Amygdala (tissue), 56 donors: ENCODE measurements around the gene HAPLN3.
A peak's percentile ranks its signal among the peaks of the same experiment; 100 is the strongest.

Experiments
- DNase-seq, 56 donors: peaks; one replicate each; lab custom pipeline; 2025; lab: John Stamatoyannopoulos, UW

Gene HAPLN3

DNA sequence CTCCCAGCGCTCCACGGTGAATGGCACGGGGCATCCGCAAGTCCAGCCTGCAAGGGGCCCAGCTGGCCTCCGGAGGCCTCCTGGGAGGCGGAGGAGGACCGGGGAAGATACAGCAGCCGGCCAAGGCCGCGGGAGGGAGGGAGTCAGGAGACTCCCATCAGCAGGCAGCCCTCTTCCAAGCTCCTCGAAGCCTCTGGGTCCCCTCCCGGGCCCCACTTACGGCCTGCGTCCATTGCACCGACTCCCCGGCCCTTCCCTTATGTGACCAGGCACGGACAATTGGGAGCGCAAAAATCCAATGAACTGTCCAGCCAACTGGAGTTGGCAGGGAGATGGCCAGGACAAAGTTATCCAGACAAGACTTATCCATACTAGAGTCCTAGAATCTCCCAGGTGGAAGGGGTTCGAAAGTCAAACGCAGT, 17.2 kb upstream of the HAPLN3 start:
- DNase-seq = peak in 2 of 56 donors; percentile 16 to 21

DNA sequence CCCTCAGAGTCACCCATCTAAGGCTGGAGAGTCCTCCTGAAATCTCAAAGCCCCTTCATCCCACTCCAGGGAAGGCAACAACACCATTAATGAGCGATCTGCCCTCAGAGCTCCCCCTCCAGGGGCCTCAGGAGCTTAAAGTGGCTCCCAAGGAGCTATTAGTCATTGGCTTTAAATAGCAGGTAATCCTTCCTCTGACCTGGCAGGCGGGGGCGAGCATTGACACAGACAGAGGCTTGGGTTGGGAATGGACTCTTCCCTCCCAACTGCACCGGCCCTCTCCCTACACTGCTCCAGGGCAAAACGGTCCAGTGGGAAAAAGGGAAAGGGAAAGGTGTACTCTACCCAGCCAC, 16.4 kb upstream of the HAPLN3 start:
- DNase-seq = no peak

DNA sequence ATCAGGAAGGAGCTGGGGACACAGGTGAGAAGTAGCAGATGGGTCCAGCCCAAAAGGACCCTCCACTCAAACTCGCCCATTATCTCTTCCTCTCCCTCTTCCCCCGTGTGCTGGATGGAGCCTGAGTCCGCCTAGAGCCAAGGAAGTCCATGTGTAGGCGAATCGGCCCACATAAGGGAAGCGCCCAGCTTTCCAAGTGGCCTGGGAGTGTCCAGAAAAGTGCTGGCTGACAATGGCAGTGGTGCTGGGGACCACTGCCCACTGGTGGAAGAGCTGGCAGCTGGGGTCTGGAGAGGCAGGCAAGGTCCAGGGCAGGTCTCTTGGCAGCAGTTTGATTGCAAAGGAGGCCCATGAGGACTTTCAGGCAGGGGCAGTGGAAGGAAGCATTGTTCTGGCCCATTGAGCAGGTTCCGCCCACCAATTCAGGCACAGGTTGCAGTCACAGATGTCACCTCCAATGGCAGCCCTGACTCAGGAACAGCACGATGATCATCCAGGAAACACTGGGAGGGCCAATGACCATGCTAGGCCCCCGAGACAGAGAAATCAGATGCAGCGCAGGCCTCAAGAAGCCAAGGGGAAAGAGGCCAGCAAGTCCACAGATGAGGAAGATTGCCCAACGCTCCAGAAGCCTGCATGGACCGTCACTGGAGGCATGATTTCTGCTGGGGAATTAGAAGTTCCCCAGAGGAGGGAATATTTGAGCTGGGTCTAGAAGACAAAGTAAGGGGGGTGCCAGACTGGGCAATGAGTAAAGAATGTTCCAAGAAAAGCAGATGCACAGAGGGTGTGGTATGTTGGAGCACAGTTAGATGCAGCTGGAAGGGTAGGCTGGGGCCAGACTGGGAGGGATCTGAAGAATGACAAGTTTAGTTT, 14.8 kb upstream of the HAPLN3 start:
- DNase-seq = no peak

DNA sequence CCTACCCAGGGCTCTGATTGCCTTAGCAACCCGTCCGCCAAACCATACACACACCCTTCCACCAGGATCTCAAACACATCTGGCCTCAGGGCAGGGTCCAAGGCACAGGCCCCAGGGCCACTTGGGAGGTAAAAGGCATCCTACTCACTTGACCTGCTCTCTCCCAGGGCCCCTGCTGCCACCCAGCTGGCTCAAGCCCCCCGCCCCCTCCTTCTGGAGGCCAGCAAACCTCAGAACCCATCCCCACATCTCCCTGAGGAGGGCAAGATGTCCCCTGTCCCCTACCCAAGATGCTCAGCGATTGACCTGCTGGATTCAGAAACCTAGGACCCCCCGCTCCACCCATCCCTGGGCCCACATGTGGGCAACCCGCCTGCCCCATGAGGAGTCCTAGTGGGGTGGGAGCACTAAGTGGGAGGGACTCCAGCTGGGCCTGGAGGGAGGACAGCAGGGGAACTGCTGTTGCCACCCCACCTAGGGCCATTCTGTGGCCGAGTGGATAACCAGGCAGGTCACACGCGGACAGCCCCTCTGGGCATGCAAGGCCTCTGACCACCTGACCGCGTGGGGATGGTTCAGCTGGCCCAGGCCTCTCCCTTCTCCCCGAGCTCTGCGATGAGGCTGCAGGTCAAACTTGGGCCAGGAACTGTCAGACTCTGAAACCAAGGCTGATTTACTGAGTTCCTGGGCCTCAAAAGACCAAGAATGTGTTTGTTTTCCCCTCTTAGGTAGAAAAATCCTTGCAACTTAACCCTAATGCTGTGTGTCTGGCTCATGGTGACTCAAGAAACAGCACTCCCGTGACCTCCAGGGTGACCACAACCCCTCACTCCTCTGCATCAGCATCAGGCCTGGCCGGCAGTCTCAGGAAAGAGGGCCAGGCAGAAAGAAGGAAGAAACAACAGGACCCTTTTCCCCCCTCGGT, 13.6 kb upstream of the HAPLN3 start:
- no peak for DNase-seq

DNA sequence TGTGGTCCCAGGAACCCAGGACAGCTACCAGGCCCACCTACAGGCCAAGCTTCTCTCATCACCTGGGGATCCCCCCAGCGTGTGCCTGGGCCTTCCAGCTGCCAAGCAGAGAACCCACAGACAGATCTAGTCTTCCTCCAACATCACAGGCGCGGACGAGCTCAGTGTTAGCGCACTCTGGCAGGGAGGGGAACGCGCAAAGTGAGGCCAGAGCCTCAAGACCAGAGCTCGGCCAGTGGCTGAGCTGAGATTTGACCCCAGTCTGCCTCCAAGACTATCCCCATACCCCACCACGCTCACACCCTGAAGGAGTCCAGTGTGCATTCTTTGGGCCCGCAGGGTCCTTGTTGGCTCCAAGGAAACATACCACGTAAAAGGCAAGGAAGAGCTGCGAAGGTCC, 12.8 kb upstream of the HAPLN3 start:
- DNase-seq = no peak

DNA sequence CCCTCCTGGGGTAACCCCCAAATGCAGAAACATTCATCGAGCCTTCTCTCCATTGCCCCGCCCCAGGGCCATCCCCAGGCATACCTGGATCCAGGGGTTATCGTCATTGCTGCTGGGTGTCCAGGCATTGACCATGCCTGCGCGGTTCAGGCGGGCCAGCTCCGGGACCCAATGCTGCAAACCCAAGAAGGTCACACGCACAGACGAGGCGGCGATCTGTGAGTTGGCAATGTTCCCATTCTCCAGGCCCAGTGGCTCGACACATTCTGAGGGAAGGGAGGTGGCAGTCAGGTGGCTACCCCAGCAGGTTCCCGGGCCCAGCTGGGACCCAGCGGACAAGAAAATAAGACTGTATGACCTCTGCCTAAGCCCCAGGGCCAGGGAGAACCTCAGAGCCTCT, 11.8 kb upstream of the HAPLN3 start:
- DNase-seq = no peak

DNA sequence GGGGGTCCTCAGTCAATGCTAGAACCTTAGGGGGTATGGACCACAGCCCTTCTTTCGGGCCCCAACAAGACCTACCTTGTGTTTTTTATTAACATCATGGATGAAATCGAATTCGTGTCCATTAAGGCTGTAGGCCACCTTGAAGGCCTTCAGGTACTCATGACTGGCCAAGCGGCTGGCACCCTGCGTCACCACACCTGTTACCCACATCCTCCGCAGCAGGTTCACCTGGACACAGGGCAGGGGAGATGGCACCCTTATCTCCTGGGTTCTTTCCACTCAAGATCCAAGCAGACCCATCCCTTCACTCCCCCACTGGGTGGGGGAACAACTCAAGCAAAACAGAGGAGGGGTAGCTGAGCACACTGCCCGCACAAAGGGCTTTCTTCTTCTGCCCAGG, 11.2 kb upstream of the HAPLN3 start:
- no peak for DNase-seq

DNA sequence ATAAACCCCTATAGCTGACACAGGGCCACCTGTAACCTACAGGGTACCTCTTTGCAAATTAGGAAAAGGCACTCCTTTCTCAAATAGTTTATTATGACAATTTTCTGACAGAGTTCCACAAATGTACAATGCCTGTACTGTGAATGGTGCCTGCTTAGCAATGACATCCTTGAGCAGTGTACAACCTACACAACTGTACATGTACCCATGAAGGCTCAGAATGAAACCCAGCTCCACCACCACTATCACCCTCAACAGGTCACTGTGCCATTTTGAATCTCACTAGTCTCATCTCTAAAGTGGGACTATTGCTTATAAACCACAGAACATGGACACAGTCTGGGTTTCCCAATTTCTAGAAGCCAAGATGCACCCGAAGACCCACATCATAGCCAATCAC, 10.8 kb upstream of the HAPLN3 start:
- no peak for DNase-seq

DNA sequence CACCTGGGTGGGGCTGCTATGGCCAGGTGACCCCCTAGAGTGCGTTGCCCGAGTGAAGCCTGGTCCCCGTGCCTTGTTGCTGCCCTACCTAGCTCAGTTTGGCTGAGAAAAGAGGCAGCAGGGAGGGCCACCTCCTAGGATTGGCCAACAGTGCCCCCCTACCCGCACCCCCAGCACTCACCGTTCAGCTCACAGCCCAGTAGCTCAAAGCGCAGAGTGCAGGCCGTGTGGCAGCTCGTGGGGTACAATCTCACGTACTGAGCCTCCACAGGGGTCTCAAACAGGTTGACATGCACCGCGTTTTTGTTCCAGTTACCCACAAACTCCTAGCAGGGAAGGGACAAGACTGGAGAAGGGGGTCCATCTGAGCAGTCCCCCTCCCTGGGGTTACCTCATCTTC, 10.2 kb upstream of the HAPLN3 start:
- no peak for DNase-seq

DNA sequence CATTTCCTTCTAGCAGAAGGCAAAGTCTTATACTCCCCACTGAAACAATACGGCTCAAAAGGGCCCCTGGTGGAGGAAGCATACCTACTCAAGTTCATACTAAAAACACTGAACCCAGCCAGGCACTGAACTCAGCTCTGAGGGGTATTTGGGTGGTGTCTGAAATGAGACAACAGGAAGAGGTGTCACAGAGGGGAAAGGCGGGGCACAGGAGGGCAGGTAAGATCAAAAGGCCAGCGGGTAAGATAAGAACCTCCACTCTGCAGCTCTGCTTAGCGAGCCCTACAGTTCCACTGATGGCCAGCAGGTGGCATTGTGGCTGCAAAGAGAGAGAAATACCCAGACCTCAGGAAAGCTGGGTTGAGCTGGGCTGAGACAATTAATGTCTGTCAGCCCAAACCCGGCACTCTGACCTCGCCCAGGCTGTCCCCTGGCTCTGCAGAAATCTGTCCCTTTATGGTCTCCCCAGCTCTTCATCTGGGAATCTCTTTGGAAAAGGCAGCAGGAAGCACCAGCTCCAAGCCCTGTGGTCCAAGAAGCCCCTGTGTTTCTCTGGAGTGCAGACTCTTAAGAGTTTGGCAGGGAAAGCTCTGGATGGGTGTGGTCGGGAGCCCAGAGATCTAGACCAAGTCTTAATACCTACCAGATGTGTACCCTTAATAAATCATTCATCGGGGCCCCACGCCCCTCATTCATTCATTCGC, 9.4 kb upstream of the HAPLN3 start:
- peak in 53 of 56 donors; percentile 11 to 89 (median 62) for DNase-seq

DNA sequence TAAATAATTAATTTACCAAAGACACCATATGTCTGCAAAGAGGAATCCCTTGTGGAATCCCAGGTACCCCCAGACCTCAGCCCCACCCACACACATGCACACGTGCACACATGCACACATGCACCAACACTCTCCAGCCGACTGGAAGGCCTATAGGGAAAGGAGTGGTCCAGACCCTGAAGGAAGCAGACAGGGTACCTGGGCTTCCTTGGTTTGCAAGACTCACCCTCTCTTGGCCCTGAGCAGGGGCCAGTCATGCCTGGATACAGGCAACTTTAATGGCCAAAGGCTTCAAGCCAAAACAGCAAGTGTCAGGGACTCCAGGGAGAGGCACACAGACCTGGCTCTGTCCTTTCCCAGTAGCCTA, 8.9 kb upstream of the HAPLN3 start:
- DNase-seq = no peak

DNA sequence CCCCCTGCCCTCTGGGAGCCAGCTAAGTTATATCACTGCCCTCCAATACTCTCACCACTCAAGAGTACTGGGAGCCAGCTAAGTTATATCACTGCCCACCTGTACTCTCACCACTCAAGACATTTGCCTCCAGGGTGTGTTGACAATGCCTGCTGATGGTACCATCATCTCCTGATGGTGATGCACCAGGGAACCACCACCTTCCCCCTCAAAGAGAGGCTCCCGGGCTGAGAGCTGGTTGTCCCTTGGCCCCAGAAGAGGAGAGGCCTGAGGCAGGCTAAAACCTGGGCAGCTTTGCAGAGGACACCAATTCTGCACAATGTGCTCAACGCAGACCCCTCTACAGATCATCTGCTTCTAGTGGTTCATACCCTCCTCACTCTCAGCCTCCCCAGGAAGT, 7.5 kb upstream of the HAPLN3 start:
- no peak for DNase-seq

DNA sequence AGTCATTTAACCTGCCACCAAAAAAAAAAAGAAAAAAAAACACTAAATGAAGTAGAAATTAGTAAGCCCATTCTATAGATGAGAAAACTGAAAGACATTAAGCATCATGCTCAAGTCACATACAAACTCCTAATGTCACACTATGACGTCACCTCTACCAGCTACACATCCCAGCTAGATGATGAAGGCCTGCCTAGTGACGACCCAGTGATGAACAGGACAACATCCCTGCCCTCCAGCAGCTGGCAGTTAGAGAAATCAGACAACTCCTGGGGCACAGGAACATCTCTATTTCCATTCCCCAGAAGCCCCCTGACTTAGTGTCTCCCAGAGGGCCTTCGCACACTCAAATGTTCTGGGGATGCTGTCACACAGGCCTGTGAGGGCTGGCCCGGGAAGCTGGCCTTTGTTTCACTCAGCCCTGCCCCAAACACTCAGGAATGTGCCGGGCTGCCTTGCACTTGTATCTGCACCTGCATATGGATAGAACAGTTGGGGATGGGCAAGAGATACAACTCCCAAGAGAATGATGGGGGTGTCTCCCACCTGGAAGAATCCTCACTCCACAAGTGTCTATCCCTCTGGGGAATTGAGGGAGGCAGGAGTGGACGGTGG, 7.0 kb upstream of the HAPLN3 start:
- no peak for DNase-seq

DNA sequence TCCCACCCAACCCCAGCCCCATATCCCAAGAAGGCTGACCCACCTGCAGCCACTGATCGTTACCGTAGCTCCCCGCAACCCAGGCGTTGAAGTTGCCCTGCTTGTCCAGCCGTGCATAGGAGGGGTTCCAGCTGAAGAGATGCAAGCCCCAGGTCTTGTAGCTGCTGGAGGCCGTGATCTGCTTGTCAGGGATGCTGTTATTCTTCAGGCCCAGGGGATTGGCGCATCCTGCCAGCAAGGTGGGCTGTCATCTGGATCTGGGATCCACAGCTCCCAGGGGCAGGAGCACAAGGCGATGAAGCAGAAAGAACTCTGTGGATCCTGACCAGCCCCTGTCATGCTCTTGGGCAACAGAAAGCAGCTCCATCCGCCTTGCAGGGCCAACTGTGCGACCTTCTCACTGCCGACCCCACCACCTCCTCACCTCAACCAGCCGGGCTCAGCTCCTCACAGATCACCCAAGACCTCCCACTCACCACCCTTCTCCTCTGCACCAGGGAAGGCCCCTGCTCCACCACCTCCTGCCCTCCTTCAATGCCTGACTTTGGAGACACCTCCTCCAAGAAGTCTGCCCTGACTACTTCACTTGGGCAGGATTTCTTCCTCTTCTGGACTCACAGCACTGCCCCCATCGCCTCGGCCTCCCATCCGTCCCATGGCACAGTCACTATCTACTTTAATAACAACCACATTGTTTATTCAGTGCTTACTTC, 6.3 kb upstream of the HAPLN3 start:
- no peak for DNase-seq

DNA sequence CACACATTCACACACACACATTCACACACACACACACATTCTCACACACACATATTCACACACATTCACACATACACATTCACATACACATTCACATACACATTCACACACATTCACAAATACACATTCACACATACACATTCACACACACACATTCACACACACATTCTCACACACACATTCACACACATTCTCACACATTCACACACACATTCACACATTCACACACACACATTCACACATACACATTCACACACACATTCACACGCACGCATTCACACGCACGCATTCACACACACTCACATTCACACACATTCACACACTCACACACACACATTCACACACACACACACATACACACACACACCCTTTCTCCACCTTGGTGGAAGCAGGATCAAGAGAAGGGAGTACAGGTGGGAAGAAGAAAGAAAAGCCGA, 5.7 kb upstream of the HAPLN3 start:
- DNase-seq = no peak

DNA sequence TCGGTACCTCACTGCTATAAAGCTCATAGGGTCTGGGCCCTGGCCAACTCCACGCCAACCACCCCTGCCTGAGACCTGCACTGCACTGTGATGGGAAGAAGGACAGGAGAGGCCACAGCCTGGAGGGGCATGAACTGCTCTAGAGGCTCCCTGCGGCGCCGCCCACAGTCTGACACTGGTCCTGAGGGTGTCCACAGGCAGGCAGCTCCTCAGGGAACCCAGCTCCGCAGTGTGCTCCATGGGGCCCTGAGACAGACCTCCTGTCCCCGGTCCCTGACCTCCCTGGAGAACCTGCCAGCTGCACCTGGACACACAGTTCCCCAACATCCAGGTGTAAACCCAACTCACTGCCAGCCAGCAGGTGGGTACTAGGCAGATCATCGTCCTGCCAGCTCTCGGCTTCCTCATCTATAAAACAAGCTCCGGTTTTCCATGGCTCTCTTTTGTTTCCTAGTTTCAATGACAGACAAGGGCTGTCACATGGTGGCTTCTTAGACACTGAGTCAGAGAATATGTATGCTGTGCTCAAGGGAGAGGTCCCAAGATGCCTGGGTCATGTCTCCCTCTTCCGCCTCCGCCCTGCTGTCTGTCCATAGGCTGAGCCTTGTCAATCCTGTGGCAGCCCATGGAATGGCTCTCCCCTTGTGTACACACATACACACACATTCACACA, 5.1 kb upstream of the HAPLN3 start:
- no peak for DNase-seq

DNA sequence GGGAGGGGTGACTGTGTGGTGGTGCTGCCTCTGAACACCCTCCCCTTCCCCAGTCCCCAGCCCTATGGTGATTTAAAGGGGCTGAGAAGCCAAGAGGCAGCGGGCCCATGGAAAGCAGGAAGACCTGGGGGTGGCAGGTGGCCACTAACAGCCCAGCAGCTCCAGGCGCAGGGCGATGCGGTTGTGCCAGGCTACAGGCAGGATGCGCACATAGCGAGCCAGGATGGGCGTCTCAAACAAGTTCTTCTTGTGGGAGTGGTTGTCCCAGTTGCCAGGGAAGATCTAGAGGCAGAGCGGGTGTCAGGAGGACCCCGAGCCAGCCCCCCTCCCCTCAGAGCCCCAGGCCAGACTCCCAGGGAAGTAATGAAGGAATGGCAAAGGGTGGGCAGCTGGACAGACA, 3.9 kb upstream of the HAPLN3 start:
- no peak for DNase-seq

DNA sequence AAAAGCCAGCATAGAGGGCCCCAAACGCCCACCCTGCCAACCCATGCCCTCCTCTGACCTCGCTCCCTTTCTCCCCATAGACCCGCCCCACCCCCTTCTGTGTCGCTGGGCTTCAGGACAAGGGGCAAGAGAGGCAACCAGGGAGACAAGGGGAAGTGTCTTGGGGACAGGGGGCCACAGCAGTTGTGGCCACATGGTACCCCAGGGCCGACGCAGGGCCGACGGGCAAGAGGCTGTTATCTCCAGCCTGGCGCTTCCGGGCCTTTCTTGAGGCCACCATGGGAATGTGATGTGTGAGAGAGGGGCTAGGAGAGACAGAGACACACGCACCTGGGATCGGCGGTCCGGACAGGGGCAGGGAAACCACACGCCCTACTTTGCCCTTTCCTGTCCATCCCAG, 3.4 kb upstream of the HAPLN3 start:
- DNase-seq = no peak

DNA sequence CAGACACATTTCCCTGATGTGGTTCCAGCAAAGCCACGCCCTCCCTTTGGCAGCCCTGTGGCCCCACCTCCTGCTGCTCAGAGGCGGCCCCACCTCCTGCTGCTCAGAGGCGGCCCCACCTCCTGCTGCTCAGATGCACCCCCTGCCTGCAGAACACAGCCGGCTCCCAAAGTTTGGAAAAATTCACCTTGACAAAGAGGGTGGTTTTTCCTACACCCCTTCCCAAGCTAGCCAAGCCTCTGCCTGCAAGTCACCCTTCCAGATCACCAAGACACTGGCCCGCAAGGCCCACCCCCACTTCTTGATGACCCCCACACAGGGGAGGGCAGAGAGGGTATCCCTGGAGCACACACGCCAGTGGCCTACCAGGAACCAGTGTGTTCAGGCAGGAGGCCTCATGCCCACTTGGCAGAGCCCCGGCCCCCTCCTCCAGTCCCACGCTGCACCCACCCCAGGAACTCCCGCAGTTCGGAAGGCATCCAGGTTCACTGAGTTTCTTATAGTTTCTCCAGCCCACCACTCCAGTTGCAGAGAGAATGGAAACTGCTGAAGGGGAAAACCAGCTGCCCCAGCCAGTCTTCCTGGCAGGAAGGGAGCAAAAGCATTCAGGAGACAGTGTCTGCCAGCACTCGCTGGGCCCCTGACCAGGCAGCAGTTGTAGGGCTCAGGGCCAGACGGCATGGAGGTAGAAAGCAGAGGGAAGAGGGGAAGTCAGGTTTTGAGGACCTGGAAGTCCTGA, 2.3 kb upstream of the HAPLN3 start:
- DNase-seq = peak in 44 of 56 donors; percentile 6 to 83 (median 46)
